ENCODE results near the gene LCORL.

GRCh38 chr4:18057821-18058533, 36.4 kb upstream of the LCORL start:
- TF ChIP-seq, protein P1, sequence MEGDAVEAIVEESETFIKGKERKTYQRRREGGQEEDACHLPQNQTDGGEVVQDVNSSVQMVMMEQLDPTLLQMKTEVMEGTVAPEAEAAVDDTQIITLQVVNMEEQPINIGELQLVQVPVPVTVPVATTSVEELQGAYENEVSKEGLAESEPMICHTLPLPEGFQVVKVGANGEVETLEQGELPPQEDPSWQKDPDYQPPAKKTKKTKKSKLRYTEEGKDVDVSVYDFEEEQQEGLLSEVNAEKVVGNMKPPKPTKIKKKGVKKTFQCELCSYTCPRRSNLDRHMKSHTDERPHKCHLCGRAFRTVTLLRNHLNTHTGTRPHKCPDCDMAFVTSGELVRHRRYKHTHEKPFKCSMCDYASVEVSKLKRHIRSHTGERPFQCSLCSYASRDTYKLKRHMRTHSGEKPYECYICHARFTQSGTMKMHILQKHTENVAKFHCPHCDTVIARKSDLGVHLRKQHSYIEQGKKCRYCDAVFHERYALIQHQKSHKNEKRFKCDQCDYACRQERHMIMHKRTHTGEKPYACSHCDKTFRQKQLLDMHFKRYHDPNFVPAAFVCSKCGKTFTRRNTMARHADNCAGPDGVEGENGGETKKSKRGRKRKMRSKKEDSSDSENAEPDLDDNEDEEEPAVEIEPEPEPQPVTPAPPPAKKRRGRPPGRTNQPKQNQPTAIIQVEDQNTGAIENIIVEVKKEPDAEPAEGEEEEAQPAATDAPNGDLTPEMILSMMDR (IDR thresholded peaks at IDR 0.05) = no peak
- no peak for TF ChIP-seq POLR2A (IDR thresholded peaks at IDR 0.05)

Data from body of pancreas (tissue), 4 donors.